Measurements from ENCODE around the gene GRM7.

Gene GRM7

GRCh38 chr3:7456386-7456785, 595.5 kb downstream of the GRM7 start:
- no peaks in the 10 kb centered on the region for H3K27me3 ChIP-seq (ENCODE audit: insufficient read depth, poor library complexity, severe bottlenecking)
- TF ChIP-seq GABPA (IDR thresholded peaks at IDR 0.05; ENCODE audit: low read depth) (no peak), POLR2AphosphoS5 (IDR thresholded peaks at IDR 0.05; ENCODE audit: low read depth) (no peak), SPI1 (IDR thresholded peaks at IDR 0.05; ENCODE audit: borderline replicate concordance, low read depth) (no peak), REST (IDR thresholded peaks at IDR 0.05; ENCODE audit: insufficient replicate concordance, low read depth) (no peak), CTCF (IDR thresholded peaks at IDR 0.05; ENCODE audit: insufficient read depth, low read length) (no peak)
- DNase-seq (ENCODE audit: low read depth in 1 of 2, low spot score in 1 of 2): no peak
- H3K4me3 ChIP-seq (replicated peaks; ENCODE audit: insufficient read depth, low read length): no peak overlapping the region
- H3K27ac ChIP-seq (replicated peaks): no peak overlapping the region

GRCh38 chr3:7461202-7461825, 600.4 kb downstream of the GRM7 start:
- H3K27ac ChIP-seq (replicated peaks): no peak overlapping the region
- H3K4me3 ChIP-seq (replicated peaks; ENCODE audit: insufficient read depth, low read length): no peak overlapping the region
- TF ChIP-seq CTCF (IDR thresholded peaks at IDR 0.05; ENCODE audit: insufficient read depth, low read length): no peak
- no peak for TF ChIP-seq GABPA (IDR thresholded peaks at IDR 0.05; ENCODE audit: low read depth)
- TF ChIP-seq SPI1 (IDR thresholded peaks at IDR 0.05; ENCODE audit: borderline replicate concordance, low read depth): no peak
- TF ChIP-seq POLR2AphosphoS5 (IDR thresholded peaks at IDR 0.05; ENCODE audit: low read depth): no peak
- no peak for TF ChIP-seq REST (IDR thresholded peaks at IDR 0.05; ENCODE audit: insufficient replicate concordance, low read depth)
- H3K27me3 ChIP-seq (ENCODE audit: insufficient read depth, poor library complexity, severe bottlenecking): no peaks in the 10 kb centered on the region
- DNase-seq (ENCODE audit: low read depth in 1 of 2, low spot score in 1 of 2): no peak

- TF ChIP-seq SPI1 (IDR thresholded peaks at IDR 0.05; ENCODE audit: borderline replicate concordance, low read depth) (no peak), REST (IDR thresholded peaks at IDR 0.05; ENCODE audit: insufficient replicate concordance, low read depth) (no peak), POLR2AphosphoS5 (IDR thresholded peaks at IDR 0.05; ENCODE audit: low read depth) (no peak), GABPA (IDR thresholded peaks at IDR 0.05; ENCODE audit: low read depth) (no peak), CTCF (IDR thresholded peaks at IDR 0.05; ENCODE audit: insufficient read depth, low read length) (no peak)
- no peak for DNase-seq (ENCODE audit: low read depth in 1 of 2, low spot score in 1 of 2)
Observed at GRCh38 chr3:7469866-7470265, 609.0 kb downstream of the GRM7 start.

More at GRCh38 chr3:7469866-7470265, 609.0 kb downstream of the GRM7 start:
- H3K27me3 ChIP-seq (ENCODE audit: insufficient read depth, poor library complexity, severe bottlenecking): no peaks in the 10 kb centered on the region
- H3K27ac ChIP-seq (replicated peaks): no peak overlapping the region
- no peak overlapping the region for H3K4me3 ChIP-seq (replicated peaks; ENCODE audit: insufficient read depth, low read length)

Measured in HL-60 (cell line).